GM18502 (cell line): ENCODE results near the gene VAT1L.

ENCODE experiments used
- ATAC-seq: cut with Tn5 transposase; IDR thresholded peaks from one replicate; pipeline ENCODE4 v1.9.1; 2021; ENCODE audit warnings: mild to moderate bottlenecking; ENCODE audit not compliant: unreplicated experiment, poor library complexity

The VAT1L gene, protein sequence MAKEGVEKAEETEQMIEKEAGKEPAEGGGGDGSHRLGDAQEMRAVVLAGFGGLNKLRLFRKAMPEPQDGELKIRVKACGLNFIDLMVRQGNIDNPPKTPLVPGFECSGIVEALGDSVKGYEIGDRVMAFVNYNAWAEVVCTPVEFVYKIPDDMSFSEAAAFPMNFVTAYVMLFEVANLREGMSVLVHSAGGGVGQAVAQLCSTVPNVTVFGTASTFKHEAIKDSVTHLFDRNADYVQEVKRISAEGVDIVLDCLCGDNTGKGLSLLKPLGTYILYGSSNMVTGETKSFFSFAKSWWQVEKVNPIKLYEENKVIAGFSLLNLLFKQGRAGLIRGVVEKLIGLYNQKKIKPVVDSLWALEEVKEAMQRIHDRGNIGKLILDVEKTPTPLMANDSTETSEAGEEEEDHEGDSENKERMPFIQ

DNA sequence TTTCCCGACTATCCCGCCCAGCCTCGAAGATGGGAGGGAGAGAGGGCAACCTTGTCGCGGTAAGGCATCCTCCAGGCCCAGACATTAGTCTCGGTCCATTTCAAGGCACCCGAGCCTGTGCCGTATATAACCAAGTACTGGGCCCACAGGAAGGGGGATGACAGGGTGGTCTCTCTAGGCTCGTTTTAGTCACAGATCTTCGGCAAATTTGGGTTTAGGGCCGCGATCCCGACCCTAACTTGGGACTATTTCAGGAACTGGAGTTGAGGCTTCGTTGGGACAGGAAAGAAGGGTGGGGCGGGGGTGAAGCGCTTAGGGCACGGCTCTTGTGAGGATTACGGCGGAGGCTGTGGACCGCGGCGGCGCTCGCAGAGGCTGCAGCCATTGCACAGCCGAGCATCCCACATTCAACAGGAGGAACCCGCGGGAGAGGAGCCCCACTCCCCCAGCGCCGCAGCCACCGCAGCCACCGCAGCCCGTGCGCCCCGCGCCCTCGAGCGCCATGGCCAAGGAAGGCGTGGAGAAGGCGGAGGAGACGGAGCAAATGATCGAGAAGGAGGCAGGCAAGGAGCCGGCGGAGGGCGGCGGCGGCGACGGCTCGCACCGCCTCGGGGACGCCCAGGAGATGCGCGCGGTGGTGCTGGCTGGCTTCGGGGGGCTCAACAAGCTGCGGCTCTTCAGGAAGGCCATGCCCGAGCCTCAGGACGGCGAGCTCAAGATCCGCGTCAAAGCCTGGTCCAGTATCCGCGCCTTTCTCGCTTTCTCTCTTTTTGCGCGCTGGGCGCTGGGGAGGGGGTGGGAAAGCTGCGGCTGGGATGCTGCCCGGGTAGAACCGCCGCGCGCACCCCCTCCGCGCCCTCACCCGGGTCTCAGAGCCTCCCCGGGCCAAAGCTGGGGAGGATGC lies at the start of gene VAT1L:
TSS of gene VAT1L (plus strand) at position 384 of the 904 bp plus-strand sequence. CDS start at position 503, 119 bp downstream.
- ATAC-seq: peak; percentile 60

DNA sequence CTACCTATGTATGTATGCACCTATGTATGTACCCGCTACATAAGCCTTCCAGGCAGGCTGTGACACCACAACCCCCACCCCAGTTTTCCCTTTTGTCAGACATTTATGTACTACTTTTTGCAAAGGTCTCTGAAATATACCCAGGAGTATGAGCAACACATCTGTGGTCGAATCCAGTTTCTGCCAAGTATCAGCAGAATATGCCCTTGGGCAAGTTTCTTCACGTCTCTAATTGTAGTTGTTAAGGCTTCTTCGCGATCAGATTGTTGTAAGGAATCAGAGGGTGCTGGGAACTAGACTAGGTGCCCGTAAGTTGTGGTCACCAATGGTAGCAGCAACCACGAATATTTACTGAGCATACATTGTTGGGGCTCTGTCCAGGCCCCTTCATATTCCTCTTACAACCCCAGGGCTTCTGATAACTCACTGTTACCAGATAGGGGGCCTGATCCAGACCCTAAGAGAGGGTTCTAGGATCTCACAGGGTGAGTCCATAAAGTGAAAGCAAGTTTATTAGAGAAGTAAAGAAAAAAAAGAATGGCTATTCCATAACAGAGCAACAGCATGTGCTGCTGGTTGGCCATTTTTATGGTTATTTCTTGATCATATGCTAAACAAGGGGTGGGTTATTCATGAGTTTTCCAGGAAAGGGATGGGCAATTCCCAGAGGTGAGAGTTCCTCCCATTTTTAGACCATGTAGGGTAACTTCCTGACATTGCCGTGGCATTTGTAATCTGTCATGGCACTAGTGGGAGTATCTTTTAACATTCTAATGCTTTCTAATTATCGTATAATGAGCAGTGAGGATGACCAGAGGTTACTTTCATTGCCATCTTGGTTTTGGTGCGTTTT lies 49.4 kb upstream of the VAT1L start:
- ATAC-seq: no peak

DNA sequence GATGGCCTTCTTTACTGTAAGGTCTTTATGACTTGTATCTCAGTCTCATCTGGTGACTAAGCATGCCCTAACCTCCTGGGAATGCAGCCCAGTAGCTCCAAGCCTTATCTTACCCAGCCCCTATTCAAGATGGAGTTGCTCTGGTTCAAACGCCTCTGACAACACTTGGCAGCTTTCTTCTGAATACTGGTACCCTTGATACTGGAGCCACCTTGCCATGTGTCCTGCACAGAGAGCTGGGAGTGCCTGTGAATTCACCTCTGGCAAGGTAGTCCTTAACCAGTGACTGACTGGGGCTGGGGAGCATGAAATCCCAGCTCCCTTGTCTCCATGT lies 48.8 kb upstream of the VAT1L start:
- no peak for ATAC-seq

DNA sequence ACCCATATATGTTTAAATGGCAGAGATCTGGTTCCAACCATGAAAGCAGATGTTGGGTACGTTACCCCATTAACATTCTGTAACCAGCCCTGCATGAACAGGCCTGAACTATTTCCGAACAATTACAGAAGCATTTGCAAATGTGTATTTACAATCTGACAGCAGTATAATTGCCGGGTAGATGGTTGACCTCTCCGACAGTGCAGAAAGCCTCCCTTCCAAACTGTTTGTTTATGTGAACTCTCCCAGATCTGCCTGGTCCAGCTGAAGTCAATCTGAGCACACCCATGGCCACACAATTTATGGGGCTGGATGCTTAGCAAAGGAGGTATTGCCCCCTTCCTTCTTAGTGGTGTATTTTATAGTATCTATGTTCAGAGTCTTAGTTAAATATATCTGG lies 44.2 kb upstream of the VAT1L start:
- ATAC-seq: no peak

DNA sequence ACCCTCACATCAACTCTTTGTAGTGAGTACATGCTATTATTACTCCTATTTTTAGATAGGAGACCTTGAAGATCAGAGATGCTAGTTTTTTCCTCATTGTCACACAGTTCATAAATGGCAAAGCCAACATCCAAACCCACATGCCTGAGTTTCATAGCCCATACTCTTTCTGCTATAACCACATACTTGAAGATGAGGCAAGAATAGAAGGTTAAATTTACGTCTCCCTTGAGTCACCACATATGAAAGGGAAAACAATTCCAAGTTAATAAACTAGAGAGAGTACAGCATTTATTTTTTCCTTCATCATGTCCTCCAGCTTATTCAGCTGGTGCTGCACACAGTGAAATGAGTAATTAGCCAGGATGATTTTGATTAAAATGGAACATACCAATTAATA lies 42.4 kb upstream of the VAT1L start:
- ATAC-seq: no peak

DNA sequence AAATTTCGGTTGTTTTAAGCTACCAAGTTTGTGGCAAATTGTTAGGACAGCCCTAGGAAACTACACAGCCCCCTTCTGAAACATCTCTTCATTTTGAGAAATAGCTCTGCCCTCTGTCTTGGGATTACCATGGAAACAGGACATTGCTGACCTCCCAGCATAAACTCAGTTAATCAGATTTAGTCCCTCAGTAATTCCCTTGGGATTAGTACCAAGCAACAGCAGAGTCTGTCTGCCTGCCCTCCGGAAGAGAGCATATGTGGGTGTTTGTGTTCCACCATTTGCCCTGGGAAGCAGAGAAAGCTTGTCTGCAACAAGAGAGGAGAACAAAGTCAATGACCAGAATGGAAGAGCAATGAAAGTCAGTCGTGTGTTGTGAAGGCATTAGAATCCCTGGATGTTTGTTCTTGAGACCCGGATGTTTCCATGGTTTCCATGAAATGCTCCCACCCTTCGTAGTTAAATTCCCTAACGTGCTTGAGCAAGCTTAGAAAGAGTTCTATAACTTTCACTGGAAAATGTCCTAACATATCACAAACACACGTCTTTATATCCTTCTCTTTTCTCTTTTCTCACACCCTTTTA lies 39.9 kb upstream of the VAT1L start:
- ATAC-seq: no peak

DNA sequence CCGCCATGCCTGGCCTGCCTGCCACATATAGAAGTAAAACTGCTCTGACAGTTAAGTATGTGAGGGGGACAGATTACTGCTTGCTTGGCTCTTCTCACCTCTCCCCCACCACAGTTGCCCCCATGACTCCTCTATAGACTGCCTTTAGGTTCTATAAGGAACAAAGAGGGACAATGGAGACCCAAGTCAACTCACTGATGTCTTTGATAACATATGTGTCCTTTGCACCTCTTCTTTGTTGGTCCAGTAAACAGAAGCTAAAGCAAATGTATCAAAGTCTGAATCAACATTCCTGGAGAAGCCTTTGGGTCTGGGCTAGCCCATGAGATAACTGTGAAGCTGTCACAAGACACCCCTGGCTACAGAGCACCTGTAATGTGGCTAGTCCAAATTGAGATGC lies 38.9 kb upstream of the VAT1L start:
- no peak for ATAC-seq

DNA sequence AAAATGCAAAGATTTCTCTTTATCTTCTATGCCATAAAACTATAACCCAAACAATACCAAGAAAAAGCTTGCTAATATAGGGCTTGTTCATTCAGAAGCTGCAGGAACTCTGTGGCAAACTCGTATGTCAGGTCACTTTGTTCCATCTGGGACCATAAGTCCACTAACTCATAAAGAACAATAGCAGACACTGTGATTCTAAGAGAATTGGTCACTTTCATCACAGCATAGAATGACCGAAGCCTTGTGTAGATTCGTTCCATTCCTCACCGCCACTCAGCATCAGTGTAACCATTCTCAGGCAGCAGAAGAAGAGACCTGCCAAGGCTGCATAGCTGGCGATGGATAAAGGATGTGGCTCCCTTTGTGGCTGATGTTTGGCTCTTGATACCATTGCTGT lies 30.3 kb upstream of the VAT1L start:
- no peak for ATAC-seq

DNA sequence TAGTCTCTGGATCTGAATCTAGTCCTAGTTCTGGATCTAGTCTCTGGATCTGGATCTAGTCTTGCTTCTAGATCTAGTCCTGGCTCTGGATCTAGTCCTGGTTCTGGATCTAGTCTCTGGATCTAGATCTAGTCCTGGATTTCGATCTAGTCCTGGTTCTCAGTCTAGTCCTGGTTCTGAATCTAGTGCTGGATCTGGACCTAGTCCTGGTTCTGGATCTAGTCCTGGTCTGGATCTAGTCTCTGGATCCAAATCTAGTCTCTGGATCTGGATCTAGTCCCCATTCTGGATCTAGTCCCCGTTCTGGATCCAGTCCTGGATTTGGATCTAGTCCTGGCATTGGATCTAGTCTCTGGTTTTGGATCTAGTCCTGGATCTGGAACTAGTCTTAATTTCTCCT lies 29.9 kb upstream of the VAT1L start:
- no peak for ATAC-seq

DNA sequence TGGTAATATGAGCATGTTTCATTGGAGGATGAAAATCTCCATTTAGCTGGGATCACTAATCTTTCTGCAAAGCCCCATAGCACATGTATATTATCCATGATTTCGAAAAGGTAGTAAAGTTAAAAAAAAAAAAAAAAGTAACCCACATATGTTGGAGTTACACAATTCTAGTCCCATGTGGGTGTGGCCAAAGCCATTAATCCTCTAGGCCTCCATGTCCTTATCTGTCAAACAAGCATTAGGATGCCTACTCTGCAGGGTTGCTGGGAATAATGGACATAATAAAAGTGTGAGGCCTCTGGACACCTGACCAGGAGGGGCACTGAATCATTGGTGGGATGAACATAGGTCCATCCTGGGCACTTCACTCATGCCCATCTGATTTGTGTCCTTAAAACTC lies 29.2 kb upstream of the VAT1L start:
- no peak for ATAC-seq

DNA sequence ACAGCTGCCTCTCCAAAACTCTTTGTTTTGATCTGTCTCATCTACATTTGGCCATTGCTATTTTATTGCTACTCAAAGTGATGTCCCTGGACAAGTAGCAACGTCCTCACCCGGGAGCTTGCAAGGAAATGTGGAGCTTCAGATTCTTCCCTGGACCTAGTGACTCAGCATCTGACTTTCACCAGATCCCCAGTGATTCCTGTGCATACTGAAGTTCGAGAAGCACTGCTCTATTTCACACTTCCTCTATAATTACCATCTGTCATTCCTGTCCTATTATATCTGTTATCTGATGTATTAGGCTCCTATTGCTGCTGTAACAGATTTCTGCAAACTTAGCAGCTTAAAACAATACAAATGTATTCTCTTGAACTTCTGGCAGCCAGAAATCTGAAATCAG lies 28.5 kb upstream of the VAT1L start:
- ATAC-seq: no peak

DNA sequence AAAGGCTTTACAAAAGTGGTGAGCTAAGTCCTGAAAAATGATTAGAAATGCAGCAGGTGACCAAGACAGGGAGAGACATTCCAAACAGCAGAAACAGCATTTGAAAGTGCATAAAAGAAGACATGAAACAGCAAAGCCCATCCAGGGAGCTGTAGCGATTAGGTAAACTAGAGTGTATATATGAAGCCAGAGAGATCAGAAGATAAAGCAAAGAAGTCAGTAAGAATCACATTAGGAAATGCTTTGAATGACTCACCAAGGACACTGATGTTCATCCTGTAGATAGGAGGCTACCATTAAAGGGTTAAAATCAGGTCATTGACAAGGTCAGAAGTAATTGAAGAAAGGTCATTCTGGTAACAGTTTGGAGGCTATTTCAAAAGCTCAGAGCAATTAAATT lies 27.6 kb upstream of the VAT1L start:
- no peak for ATAC-seq

DNA sequence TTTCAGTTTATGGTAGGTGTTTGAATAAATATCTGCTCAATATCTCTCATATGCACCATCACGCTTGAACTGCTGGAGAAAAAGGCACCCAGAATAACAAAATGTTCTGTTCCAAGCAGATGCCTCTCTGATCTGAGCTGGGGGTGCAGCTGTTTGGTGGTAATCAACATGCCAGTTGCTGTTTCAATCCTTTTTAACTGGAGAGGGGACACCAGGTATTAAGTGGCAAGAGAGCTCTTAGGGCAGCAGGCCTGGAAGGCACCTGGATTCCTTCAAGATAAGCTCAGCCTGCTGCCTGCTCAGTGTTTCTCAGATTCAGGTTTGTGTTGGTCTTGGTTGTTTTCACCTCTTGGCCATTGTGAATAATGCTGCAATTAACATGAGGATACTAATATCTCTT lies 27.2 kb upstream of the VAT1L start:
- ATAC-seq: no peak

DNA sequence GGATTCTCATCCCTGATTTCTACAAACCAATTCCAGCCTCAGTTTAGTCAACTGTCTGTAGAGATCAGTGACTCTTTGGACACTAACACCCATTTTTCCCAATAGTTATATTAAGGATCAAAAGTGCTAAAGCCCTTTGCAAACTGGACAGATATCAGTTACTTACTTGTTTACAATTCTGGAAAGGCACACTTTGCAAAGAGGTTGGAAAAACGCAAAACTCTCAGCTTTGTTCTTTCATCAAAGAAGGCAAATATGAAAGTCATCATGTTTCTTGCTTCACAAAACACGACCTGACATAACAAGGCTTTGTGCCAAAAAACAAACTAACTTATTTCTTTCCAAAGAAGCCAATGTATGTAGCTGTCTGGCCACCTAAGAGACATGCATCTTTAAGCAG lies 26.1 kb upstream of the VAT1L start:
- no peak for ATAC-seq

DNA sequence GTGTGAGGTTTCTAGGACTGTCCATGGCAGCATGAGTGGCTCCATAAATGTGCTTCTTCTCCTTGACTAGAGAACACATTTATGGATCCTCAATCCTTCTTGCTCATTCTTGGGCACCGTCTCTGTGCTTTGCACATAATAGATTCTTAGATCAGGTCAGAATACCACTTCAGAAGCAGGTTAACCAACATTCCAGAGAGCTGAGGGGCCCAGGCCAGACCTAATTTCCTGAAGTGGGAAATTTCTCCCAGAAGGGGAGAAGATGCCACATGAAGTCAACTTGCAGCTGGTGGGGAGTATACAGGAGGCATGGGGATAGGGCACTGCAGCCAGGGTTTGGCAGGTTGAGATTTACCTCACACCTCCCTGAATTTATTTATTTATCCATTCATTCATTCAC lies 24.4 kb upstream of the VAT1L start:
- no peak for ATAC-seq

DNA sequence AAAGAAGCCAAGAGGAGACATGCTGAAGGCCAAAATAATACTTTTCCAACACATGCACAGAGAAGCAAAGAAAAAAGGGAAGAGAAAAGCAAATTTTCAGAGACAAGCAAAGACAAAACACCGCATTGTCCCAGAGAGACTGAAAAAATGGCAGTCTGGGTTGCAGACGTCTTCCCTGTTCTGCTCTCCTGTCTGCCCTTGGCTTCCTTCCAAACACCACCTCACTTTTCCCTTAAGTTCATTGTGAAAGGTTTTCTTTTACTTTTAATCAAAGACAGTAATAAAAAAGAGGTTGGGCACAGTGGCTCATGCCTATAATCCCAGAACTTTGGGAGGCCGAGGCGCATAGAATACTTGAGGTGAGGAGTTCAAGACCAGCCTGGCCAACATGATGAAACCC lies 21.2 kb upstream of the VAT1L start:
- no peak for ATAC-seq

DNA sequence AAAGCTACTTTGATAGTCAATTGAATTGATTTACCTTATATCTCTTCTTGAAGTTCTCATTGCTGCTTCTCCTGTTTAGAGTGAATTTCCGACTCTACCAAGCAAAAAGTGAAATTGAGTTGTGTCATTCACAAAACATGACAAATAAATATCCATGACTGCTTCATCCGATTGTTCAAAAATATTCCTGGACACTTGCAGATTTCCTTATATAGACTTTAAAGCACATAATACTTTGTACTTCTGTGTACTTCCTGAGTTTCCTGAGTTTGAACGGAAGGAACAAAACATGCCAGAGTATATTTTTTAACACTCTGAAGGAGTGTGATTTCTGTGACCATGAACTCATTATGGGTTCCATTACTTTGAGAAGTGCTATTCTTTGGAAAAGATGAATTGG lies 20.5 kb upstream of the VAT1L start:
- no peak for ATAC-seq

DNA sequence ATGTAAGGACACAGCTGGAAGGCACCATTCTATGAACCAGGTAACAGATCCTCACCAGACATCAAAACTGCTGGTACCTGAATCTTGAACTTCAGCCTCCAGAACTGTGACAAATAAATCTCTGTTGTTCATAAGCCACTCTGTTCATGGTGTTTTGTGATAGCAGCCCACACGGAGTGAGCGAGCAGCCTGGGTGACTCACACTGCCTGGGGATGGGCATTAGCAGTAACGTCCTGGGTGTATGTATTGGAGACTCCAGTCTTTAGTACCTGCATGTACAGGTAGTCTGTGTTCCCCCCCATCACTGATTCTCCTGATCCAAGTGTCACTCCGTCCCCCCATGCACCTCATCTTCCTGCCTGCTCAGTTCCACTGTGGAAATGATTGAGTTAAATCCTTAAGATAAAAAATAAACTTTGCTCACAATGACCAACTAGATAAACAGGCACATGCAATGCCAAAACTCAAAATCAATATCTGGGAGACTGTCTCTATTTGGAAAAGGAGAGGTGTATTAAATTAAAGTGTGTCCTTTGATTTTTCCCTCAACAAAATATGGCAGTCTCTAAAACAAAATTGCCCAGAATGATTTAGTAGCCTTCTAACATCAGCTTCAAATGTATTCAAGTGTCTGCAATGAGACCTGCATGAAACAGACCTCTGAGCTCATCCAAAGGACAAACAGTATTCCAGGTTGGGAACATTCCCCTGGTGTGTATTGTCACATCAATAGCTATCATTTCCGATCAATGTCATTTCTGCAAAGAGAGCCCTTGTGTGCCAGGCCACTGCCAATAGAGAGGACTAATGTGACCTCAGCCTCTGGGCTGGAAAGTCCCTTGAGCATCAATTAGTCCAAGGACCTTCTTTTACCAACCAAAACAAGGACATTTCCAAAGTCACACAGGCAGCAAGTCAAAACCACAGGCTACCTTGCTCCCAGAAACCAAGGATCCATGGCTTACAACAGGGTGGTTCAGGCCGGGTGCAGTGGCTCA lies 12.2 kb upstream of the VAT1L start:
- no peak for ATAC-seq

DNA sequence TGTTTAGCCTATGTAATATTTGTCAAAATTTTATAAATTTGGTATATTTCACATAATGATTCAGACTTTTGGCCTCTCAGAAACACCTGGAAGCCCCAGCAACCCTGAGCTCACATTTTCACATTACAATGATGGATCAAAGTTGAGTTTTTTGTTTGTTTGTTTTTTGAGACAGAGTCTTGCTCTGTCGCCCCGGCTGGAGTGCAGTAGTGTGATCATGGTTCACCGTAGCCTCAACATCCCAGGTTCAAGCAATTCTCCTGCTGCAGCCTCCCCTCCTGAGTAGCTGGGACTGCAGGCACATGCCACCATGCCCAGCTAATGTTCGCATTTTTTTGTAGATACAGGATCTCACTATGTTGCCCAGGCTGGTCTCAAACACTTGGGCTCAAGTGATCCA lies 10.6 kb upstream of the VAT1L start:
- no peak for ATAC-seq
